ENCODE results near the gene S100A13. TPM values are rescaled to one million over a fixed set of nuclear protein-coding genes. Genes with fewer than 3 reads are reported as not detected.
A peak's percentile ranks its signal among the peaks of the same experiment; 100 is the strongest.
"Not testable (repeated sequence)": the region's sequence is repeated elsewhere in the genome, so short reads cannot be mapped to it uniquely, and the experiment has no call there.

S100A13 gene
- total RNA-seq, 1 donor from 2014 or later = 126 TPM

DNA sequence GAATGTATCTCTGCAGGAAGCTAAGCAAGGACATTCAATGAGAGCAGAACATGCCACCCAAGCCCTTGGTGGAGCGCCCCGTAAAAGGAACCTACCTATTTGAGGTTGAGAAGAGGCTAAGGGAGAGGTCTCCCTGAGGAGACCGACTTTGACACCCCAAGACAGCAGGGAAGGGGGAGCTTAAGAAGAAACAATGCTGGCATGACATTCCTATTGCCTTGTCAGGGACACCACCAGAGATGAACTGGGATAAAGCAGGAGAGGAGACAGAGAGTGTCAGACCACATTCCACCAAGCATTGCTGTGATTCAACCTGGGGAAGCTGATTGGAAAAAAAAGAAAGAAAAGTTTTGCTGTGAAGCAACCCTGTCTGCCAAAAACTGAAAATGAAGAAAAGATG lies 48.4 kb downstream of the S100A13 start:
- Mint-ChIP-seq H3K27me3 (ENCODE audit: unreplicated experiment) (no peaks in the 10 kb centered on the region), H3K9me3 (ENCODE audit: unreplicated experiment) (no peaks in the 10 kb centered on the region), H3K36me3 (ENCODE audit: unreplicated experiment) (no peaks in the 10 kb centered on the region), H3K4me1 (ENCODE audit: unreplicated experiment) (peaks cover 14% of the 10 kb centered on the region), H3K27ac (ENCODE audit: unreplicated experiment) (no peak overlapping the region), H3K4me3 (ENCODE audit: unreplicated experiment) (no peak overlapping the region)
- DNase-seq (ENCODE audit: extremely low spot score, unreplicated experiment) = no peak
- TF ChIP-seq, protein P1, sequence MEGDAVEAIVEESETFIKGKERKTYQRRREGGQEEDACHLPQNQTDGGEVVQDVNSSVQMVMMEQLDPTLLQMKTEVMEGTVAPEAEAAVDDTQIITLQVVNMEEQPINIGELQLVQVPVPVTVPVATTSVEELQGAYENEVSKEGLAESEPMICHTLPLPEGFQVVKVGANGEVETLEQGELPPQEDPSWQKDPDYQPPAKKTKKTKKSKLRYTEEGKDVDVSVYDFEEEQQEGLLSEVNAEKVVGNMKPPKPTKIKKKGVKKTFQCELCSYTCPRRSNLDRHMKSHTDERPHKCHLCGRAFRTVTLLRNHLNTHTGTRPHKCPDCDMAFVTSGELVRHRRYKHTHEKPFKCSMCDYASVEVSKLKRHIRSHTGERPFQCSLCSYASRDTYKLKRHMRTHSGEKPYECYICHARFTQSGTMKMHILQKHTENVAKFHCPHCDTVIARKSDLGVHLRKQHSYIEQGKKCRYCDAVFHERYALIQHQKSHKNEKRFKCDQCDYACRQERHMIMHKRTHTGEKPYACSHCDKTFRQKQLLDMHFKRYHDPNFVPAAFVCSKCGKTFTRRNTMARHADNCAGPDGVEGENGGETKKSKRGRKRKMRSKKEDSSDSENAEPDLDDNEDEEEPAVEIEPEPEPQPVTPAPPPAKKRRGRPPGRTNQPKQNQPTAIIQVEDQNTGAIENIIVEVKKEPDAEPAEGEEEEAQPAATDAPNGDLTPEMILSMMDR (IDR thresholded peaks at IDR 0.05) = no peak

DNA sequence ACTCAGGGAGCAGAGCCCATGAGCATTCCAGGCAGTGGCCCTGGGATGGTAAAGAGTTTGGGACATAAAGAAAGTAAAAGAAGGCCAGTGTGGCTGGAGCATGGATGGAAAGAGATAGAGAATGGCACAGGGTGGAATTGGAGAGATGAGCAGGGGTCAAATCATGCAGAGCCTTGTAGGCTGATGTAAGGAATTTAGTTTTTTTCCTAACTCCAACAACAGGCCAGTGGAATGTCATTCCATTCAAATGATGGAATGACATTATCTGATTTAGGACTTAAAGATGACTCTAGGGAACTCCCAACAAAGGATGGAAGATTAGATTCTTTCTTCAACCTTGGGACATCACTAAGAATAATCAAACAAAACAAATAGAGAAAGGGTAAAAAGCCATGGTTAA lies 48.8 kb downstream of the S100A13 start:
- TF ChIP-seq, protein P1 (IDR thresholded peaks at IDR 0.05) = no peak
- Mint-ChIP-seq H3K27ac (ENCODE audit: unreplicated experiment) (no peak overlapping the region), H3K9me3 (ENCODE audit: unreplicated experiment) (no peaks in the 10 kb centered on the region), H3K4me3 (ENCODE audit: unreplicated experiment) (no peak overlapping the region), H3K36me3 (ENCODE audit: unreplicated experiment) (no peaks in the 10 kb centered on the region), H3K27me3 (ENCODE audit: unreplicated experiment) (no peaks in the 10 kb centered on the region), H3K4me1 (ENCODE audit: unreplicated experiment) (peaks cover 14% of the 10 kb centered on the region)
- DNase-seq (ENCODE audit: extremely low spot score, unreplicated experiment) = no peak

DNA sequence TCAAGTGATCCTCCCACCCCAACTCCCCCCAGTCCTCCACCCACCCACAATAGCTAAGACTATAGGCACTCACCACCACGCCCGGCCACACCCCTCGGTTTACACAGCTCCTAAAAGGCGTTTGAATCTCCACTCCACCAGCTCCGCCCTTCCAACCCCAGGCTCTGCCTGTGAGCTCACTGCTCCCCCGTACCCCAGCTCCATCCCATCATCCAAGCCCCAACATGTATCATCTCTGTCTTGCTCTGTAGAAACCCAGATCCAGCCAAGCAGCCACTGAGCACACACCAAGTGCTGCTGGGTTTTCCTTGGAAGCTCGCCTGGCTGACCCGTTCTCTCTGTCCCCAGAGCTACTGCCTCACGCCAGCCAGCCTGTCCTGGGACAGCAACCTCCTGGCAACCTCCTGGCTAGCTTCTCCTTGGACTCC lies 49.7 kb downstream of the S100A13 start:
- TF ChIP-seq, protein P1 (IDR thresholded peaks at IDR 0.05) = no peak
- no peaks in the 10 kb centered on the region for H3K9me3 Mint-ChIP-seq (ENCODE audit: unreplicated experiment)
- H3K36me3 Mint-ChIP-seq (ENCODE audit: unreplicated experiment) = no peaks in the 10 kb centered on the region
- no peak overlapping the region for H3K4me3 Mint-ChIP-seq (ENCODE audit: unreplicated experiment)
- peak overlapping the region; percentile 36 for H3K27ac Mint-ChIP-seq (ENCODE audit: unreplicated experiment)
- no peaks in the 10 kb centered on the region for H3K27me3 Mint-ChIP-seq (ENCODE audit: unreplicated experiment)
- peaks cover 22% of the 10 kb centered on the region for H3K4me1 Mint-ChIP-seq (ENCODE audit: unreplicated experiment)
- no peak for DNase-seq (ENCODE audit: extremely low spot score, unreplicated experiment)

DNA sequence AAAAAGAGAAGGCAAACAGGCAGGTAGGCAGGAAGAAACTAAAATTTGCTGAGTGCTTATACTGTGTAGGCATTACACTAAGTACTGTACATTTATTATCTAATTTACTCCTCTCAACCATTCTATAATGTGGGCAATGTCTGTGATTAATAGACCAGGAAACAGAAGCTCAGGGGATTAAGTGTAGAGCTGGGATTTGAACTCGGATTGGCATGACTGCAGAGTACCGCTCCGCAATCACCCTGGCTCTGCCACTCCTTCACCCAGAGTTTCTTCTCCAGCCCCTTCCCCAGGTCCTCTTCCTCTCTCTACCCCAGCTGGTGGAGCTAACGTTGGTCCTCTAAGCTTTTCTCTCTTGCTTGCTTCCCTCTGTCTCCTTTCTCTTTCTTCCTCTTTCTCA lies 50.2 kb downstream of the S100A13 start:
- TF ChIP-seq, protein P1 (IDR thresholded peaks at IDR 0.05) = no peak
- DNase-seq (ENCODE audit: extremely low spot score, unreplicated experiment) = no peak
- peaks cover 23% of the 10 kb centered on the region for H3K4me1 Mint-ChIP-seq (ENCODE audit: unreplicated experiment)
- no peaks in the 10 kb centered on the region for H3K9me3 Mint-ChIP-seq (ENCODE audit: unreplicated experiment)
- no peaks in the 10 kb centered on the region for H3K36me3 Mint-ChIP-seq (ENCODE audit: unreplicated experiment)
- H3K27me3 Mint-ChIP-seq (ENCODE audit: unreplicated experiment) = no peaks in the 10 kb centered on the region
- no peak overlapping the region for H3K4me3 Mint-ChIP-seq (ENCODE audit: unreplicated experiment)
- no peak overlapping the region for H3K27ac Mint-ChIP-seq (ENCODE audit: unreplicated experiment)

DNA sequence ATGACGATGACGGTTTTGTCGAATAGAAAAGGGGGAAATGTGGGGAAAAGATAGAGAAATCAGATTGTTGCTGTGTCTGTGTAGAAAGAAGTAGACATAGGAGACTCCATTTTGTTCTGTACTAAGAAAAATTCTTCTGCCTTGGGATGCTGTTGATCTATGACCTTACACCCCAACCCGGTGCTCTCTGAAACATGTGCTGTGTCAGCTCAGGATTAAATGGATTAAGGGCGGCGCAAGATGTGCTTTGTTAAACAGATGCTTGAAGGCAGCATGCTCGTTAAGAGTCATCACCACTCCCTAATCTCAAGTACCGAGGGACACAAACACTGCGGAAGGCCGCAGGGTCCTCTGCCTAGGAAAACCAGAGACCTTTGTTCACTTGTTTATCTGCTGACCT lies 51.8 kb downstream of the S100A13 start:
- not testable (repeated sequence) for H3K27ac Mint-ChIP-seq (ENCODE audit: unreplicated experiment); H3K36me3 Mint-ChIP-seq (ENCODE audit: unreplicated experiment); H3K27me3 Mint-ChIP-seq (ENCODE audit: unreplicated experiment); DNase-seq (ENCODE audit: extremely low spot score, unreplicated experiment); H3K4me3 Mint-ChIP-seq (ENCODE audit: unreplicated experiment); H3K9me3 Mint-ChIP-seq (ENCODE audit: unreplicated experiment)
- H3K4me1 Mint-ChIP-seq (ENCODE audit: unreplicated experiment) = peaks cover 29% of the 10 kb centered on the region

DNA sequence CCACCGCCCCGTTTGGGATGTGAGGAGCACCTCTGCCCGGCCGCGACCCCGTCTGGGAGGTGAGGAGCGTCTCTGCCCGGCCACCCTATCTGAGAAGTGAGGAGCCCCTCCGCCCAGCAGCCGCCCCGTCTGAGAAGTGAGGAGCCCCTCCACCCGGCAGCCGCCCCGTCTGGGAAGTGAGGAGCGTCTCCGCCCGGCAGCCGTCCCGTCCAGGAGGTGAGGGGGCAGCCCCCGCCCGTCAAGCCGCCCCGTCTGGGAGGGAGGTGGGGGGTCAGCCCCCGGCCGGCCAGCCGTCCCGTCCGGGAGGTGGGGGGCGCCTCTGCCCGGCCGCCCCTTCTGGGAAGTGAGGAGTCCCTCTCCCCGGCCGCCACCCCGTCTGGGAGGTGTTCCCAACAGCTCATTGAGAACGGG lies 52.2 kb downstream of the S100A13 start:
- not testable (repeated sequence) for H3K27ac Mint-ChIP-seq (ENCODE audit: unreplicated experiment); H3K9me3 Mint-ChIP-seq (ENCODE audit: unreplicated experiment); H3K4me3 Mint-ChIP-seq (ENCODE audit: unreplicated experiment); H3K27me3 Mint-ChIP-seq (ENCODE audit: unreplicated experiment); H3K36me3 Mint-ChIP-seq (ENCODE audit: unreplicated experiment); DNase-seq (ENCODE audit: extremely low spot score, unreplicated experiment)
- peaks cover 29% of the 10 kb centered on the region for H3K4me1 Mint-ChIP-seq (ENCODE audit: unreplicated experiment)

Data from osteocyte (in vitro differentiated cells).